Measurements from ENCODE around the gene WDR70.

GRCh38 chr5:37665272-37665671 is 286.2 kb downstream of the WDR70 start:
- no peak for TF ChIP-seq EZH2phosphoT487 (conservative IDR thresholded peaks at IDR 0.05; ENCODE audit: low read length)
- TF ChIP-seq, protein P1, sequence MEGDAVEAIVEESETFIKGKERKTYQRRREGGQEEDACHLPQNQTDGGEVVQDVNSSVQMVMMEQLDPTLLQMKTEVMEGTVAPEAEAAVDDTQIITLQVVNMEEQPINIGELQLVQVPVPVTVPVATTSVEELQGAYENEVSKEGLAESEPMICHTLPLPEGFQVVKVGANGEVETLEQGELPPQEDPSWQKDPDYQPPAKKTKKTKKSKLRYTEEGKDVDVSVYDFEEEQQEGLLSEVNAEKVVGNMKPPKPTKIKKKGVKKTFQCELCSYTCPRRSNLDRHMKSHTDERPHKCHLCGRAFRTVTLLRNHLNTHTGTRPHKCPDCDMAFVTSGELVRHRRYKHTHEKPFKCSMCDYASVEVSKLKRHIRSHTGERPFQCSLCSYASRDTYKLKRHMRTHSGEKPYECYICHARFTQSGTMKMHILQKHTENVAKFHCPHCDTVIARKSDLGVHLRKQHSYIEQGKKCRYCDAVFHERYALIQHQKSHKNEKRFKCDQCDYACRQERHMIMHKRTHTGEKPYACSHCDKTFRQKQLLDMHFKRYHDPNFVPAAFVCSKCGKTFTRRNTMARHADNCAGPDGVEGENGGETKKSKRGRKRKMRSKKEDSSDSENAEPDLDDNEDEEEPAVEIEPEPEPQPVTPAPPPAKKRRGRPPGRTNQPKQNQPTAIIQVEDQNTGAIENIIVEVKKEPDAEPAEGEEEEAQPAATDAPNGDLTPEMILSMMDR (IDR thresholded peaks at IDR 0.05; ENCODE audit: insufficient read depth, low read length, poor library complexity, severe bottlenecking) = no peak
